Measurements from ENCODE around the gene RBM33.

DNA sequence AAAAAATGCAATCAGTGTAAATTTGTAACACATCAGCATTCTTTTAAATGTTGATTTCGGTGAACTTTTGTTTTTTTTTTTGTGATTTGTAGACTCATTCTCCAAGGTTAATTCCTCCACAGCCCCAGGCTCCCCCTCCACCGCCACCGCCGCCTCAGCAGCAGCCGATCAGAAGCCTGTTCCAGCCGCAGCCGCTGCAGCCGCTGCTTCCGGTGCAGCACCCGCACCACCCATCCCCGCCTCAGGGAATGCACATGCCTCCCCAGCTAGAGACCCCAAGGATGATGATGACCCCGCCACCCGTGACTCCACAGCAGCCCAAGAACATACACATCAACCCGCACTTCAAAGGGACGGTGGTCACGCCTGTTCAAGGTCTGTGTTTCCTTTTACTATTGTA, 66.6 kb downstream of the RBM33 start:
- TF ChIP-seq EZH2 (IDR thresholded peaks at IDR 0.05; ENCODE audit: insufficient read depth, poor library complexity, severe bottlenecking) (no peak), EZH2phosphoT487 (IDR thresholded peaks at IDR 0.05; ENCODE audit: insufficient read depth, low read depth) (no peak)
